Hepatocyte (in vitro differentiated cells): ENCODE results near the gene DLL1.

ENCODE experiments used
- CTCF ChIP-seq: fragments of 200-600 bp; sonication (generic); IDR thresholded peaks from 2 replicates; pipeline ENCODE4 v1.5.1; 2016; ENCODE audit warnings: antibody characterized with exemption, mild to moderate bottlenecking; ENCODE audit not compliant: poor library complexity
- EZH2phosphoT487 ChIP-seq: fragments of 200-600 bp; sonication (generic); IDR thresholded peaks from one replicate; pipeline ENCODE4 v1.6.1; 2018; ENCODE audit warnings: antibody characterized with exemption, mild to moderate bottlenecking, low read depth, moderate library complexity; ENCODE audit not compliant: unreplicated experiment, severe bottlenecking

- TF ChIP-seq CTCF, result no peak
- TF ChIP-seq EZH2phosphoT487, result no peak
Observed at GRCh38 chr6:170250981-170251775, 39.7 kb downstream of the DLL1 start.
